Small intestine (tissue), 7 donors: ENCODE data around the gene THRB. TPM values are rescaled to one million over a fixed set of nuclear protein-coding genes. Genes with fewer than 3 reads are reported as not detected.

Source experiments
- DNase-seq, 2 donors: peaks; one replicate each; pipeline versions ENCODE4 v3.0.0 to v3.0.0-alpha.2; 2013
- FAIRE-seq: peaks from 2 replicates; lab custom pipeline; 2012; peaks lifted over from hg19 to GRCh38; lab: Jason Lieb, UNC
- H3K27ac ChIP-seq, 3 donors: one replicate each; pipeline ENCODE4 v1.5.1; 2013; ENCODE audit warnings: low read length in 2 of 3, mild to moderate bottlenecking in 2 of 3, control low read depth in 1 of 3, inconsistent platforms in 1 of 3, low read depth in 1 of 3, moderate library complexity in 1 of 3
- H3K27me3 ChIP-seq, 3 donors: one replicate each; pipeline ENCODE4 v1.6.1; 2013; ENCODE audit warnings: low read length in 3 of 3, inconsistent platforms in 1 of 3; ENCODE audit not compliant: control insufficient read depth in 3 of 3, insufficient read depth in 3 of 3
- H3K36me3 ChIP-seq, 3 donors: one replicate each; pipeline ENCODE4 v1.6.1; 2013; ENCODE audit warnings: low read length in 3 of 3, inconsistent platforms in 1 of 3, low read depth in 1 of 3, mild to moderate bottlenecking in 1 of 3, moderate library complexity in 1 of 3; ENCODE audit not compliant: control insufficient read depth in 3 of 3, insufficient read depth in 2 of 3
- H3K4me1 ChIP-seq, 3 donors: one replicate each; pipeline ENCODE4 v1.6.1; 2013; ENCODE audit warnings: low read length in 2 of 3, inconsistent platforms in 1 of 3, low read depth in 1 of 3, mild to moderate bottlenecking in 1 of 3, moderate library complexity in 1 of 3; ENCODE audit not compliant: control insufficient read depth in 3 of 3, insufficient read depth in 2 of 3
- H3K4me3 ChIP-seq, 3 donors: one replicate each; pipeline ENCODE4 v1.5.1; 2013; ENCODE audit warnings: low read length in 3 of 3, control low read depth in 1 of 3, inconsistent platforms in 1 of 3, low read depth in 1 of 3, mild to moderate bottlenecking in 1 of 3, moderate library complexity in 1 of 3
- H3K9me3 ChIP-seq, 2 donors: one replicate each; pipeline ENCODE4 v1.6.1; 2013; ENCODE audit warnings: low read depth in 1 of 2, low read length in 1 of 2; ENCODE audit not compliant: control insufficient read depth in 2 of 2, insufficient read depth in 1 of 2
- WGBS, 3 donors: extraction: QIAGEN DNeasy Blood & Tissue Kit; methylation state at CpG; one replicate each; pipeline ENCODE4 v1.1.7; 2013; 5-methylcytosine and 5-hydroxymethylcytosine counted together
- polyA plus RNA-seq, 4 donors: library from polyadenylated mRNA; stranded (reverse) in 3 of 4; unstranded in 1 of 4; fragments of 200-250 nt in 3 of 4; fragments of 120-200 nt in 1 of 4; gene quantifications; one replicate each; pipeline versions ENCODE4 v1.2.1 to v1.2.3, GENCODE V29; 2013
- donor health status: healthy with polysubstance abuse.
- donor health status: control.
- donor health status: control.
- donor health status: Bipolar disorder and iron deficiency.
- donor health status: healthy.

The THRB gene
- polyA plus RNA-seq, 4 donors = 3.2 to 46.1 (median 4.4) TPM

DNA sequence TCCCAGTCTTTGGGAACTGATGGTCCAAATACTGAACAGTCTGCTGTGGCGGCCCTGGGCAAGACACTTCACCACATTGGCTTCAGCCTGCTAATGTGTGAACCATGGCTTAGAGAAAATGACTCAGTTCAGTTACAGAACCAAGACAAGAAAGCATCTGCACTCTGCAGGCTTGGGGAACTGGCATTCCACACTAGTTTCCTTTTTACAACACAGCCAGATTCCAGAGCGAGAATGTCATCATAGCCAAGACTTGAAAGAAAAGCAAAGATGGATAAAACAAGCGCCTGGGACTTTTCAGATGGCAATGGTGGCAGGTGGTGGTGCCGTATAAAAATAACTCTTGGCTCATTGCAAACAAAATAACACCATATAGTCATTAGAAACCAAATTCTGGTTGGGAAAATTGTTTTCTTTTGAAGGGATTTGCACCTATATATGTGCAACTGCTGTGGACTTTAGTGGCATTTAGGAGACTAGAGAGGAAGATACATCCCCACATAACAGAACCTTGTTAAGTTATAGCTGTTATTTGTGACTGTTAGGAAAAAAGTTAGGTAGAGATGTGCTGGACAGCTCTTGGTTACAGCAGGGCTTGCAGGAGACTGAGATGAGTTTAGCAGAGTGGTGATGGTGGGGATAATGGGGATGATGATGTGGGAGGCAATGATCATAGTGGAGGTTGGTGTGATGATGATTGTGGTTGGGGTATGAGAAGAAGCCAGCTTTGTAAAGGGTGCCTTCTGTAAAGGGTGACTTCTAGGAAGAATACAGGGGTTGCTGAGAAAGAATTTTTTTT, 273.6 kb downstream of the THRB start:
- 64 to 84% (median 74%) methylated on average over 4 of the region's 4 CpGs for WGBS, 3 donors
- Histone ChIP-seq H3K4me1 (no peaks in the 10 kb centered on the region), H3K27ac (no peak overlapping the region), H3K9me3 (no peaks in the 10 kb centered on the region), H3K36me3 (peaks cover 0 to 6% (median 0%) of the 10 kb centered on the region in 3 donors), H3K27me3 (peaks cover 0 to 2% (median 0%) of the 10 kb centered on the region in 3 donors), H3K4me3 (no peak overlapping the region)
- FAIRE-seq (no peak), DNase-seq (no peak)

DNA sequence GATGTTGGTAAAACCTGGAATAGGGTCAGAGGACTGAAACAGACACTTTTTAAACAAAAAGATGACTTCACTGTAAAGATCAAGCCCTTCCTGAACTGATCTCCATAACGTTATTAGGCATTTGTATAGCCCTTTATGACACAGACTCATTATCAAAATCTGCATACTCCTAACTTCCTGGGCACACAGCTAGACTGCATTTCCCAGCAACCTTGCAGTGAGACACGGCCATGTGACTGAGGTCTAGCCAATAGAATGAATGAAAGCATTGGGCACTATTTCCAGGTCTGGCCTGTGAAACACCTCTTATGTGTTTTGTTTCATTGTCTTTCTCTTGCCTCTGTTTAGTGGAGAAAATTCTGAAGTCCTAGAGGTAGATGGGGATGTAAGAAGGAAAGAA, 279.1 kb downstream of the THRB start:
- Histone ChIP-seq H3K27me3 (no peaks in the 10 kb centered on the region), H3K36me3 (peaks cover 0 to 2% (median 0%) of the 10 kb centered on the region in 3 donors), H3K4me1 (no peaks in the 10 kb centered on the region), H3K9me3 (no peaks in the 10 kb centered on the region), H3K4me3 (no peak overlapping the region), H3K27ac (no peak overlapping the region)
- DNase-seq (no peak), FAIRE-seq (no peak)
- 76 to 77% (median 77%) methylated on average over 2 of the region's 2 CpGs for WGBS, 3 donors

DNA sequence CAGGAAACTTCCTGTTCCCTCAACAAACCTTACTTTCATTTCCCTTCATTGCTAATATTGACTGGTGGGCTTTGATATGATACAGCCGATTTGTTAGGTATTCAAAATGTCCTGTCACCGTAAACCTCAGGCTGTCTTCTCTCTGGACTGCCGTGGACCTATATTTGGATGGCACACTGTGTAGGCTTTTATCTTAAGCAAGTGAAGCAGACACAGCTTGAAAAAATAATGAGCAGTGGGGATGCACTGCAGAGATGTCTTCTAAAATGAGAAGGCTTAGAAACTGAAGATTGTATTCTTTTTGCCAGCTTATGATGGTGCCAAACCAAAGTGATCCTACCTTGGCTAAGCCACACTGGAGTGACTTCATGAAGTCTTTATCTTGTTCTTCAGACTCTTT, 283.3 kb downstream of the THRB start:
- H3K9me3 ChIP-seq = no peaks in the 10 kb centered on the region
- H3K36me3 ChIP-seq = peaks cover 0 to 2% (median 0%) of the 10 kb centered on the region in 3 donors
- WGBS, 3 donors = 91 to 97% (median 91%) methylated on average over 3 of the region's 3 CpGs
- H3K4me3 ChIP-seq = no peak overlapping the region
- DNase-seq (no peak), FAIRE-seq (no peak)
- H3K27ac ChIP-seq = no peak overlapping the region
- H3K4me1 ChIP-seq = no peaks in the 10 kb centered on the region
- no peaks in the 10 kb centered on the region for H3K27me3 ChIP-seq

DNA sequence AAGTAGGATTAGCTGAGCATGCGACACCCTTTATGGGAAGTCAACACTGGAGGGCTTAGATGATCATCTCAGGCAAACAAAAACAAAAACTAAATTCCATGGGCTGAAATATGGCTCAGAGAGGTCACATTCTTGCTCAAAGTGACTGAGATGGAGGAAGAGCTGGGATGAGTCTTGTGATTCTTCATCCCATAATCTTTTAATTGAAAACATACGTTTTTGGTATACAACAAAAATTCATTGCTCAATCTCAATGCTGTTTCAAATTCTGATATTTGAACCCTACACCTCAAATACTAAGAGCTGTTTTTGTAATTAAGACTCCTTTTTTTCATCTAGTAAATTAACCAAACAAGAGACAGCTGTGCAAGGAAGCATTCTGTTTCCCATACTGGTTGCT, 292.6 kb downstream of the THRB start:
- H3K27me3 ChIP-seq = no peaks in the 10 kb centered on the region
- H3K4me3 ChIP-seq = no peak overlapping the region
- no peak overlapping the region for H3K27ac ChIP-seq
- H3K9me3 ChIP-seq = peaks cover 0 to 8% of the 10 kb centered on the region in 2 donors
- no peaks in the 10 kb centered on the region for H3K4me1 ChIP-seq
- peaks cover 0 to 2% (median 0%) of the 10 kb centered on the region in 3 donors for H3K36me3 ChIP-seq
- WGBS, 3 donors = 67 to 96% (median 75%) methylated on average over 2 of the region's 2 CpGs
- DNase-seq = no peak
- no peak for FAIRE-seq

GRCh38 chr3:24201301-24201700, 293.3 kb downstream of the THRB start:
- Histone ChIP-seq H3K36me3 (peaks cover 0 to 2% (median 0%) of the 10 kb centered on the region in 3 donors), H3K27ac (no peak overlapping the region), H3K4me3 (no peak overlapping the region), H3K9me3 (peaks cover 0 to 8% of the 10 kb centered on the region in 2 donors), H3K27me3 (no peaks in the 10 kb centered on the region), H3K4me1 (no peaks in the 10 kb centered on the region)
- WGBS, 3 donors = 88 to 98% (median 93%) methylated on average over 1 of the region's 1 CpG
- DNase-seq (no peak), FAIRE-seq (no peak)

DNA sequence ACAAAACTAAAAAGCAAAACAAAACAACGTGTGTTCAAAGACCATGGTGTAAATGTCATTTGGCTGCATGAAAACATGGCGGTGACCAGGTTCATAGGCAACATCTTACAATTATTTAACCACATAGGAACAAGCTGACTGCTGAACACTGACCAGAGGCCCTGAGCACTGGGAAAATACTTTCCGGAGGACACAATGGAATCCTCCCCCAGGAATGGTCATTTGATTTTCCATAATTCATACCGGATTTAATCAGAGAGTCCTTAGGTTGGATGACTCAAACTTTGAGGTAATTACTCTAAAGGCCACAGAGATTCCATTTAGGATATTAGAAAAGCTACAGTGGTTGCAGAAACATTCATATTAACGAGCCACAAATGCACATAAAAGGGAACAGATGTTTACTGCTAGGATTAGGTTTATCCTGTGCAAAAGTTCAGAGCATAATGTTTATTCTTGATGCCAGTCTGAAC, 294.8 kb downstream of the THRB start:
- 77 to 81% (median 80%) methylated on average over 5 of the region's 5 CpGs for WGBS, 3 donors
- DNase-seq (no peak), FAIRE-seq (no peak)
- Histone ChIP-seq H3K9me3 (peaks cover 0 to 8% of the 10 kb centered on the region in 2 donors), H3K4me1 (no peaks in the 10 kb centered on the region), H3K36me3 (peaks cover 0 to 2% (median 0%) of the 10 kb centered on the region in 3 donors), H3K27ac (no peak overlapping the region), H3K4me3 (no peak overlapping the region), H3K27me3 (no peaks in the 10 kb centered on the region)

DNA sequence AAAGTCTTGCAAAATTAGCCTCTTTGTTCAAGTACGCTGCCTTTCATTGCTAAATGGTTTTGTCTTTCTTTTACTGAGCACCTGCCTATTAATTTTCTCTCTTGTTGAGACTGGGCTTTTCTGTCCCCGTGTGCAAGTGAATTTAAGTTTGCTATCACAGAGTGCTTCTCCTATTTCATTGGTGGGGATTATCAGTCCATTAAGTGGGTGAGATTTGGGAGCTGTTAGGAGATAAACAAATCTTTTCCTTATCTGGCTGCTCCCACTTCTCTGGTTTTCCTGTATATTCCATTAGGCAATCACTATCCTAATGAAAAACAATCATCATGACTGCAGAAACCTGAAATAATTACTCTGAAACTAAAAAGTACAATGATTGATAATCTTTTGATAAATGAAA, 295.4 kb downstream of the THRB start:
- H3K27ac ChIP-seq = no peak overlapping the region
- DNase-seq (no peak), FAIRE-seq (no peak)
- peaks cover 0 to 2% (median 0%) of the 10 kb centered on the region in 3 donors for H3K36me3 ChIP-seq
- H3K27me3 ChIP-seq = no peaks in the 10 kb centered on the region
- 77 to 89% (median 88%) methylated on average over 2 of the region's 2 CpGs for WGBS, 3 donors
- H3K4me3 ChIP-seq = no peak overlapping the region
- peaks cover 0 to 5% of the 10 kb centered on the region in 2 donors for H3K9me3 ChIP-seq
- H3K4me1 ChIP-seq = no peaks in the 10 kb centered on the region

DNA sequence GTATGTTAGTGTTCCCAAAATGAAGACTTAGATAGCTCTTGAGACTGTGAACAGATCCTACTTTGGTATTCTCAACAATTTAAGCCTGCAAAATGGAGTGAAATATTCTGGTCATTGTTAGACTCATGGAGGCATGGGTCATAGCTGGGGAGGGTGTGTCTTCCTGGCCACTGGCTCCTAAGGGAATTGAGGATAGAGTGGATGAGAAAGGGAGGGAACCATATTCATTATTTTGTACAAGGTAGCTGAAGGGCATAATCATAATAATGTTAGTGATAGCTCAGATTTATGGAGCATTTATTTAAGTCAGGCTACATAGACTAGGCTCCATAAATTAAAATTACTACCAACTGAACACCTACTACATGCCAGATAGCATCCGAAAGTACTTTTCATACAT, 295.9 kb downstream of the THRB start:
- Histone ChIP-seq H3K4me3 (no peak overlapping the region), H3K27ac (no peak overlapping the region), H3K36me3 (no peaks in the 10 kb centered on the region), H3K9me3 (no peaks in the 10 kb centered on the region), H3K27me3 (no peaks in the 10 kb centered on the region), H3K4me1 (no peaks in the 10 kb centered on the region)
- FAIRE-seq (no peak), DNase-seq (no peak)
- WGBS, 3 donors = 91 to 100% (median 96%) methylated on average over 1 of the region's 1 CpG
